Ramos (cell line): Measurements from ENCODE around the gene CDKAL1.

ENCODE experiments used
- in situ Hi-C: fragments of 300-500 bp; cut with MboI; formaldehyde crosslinking; loops from one replicate; pipeline ENCODE4 v1.14.3; 2022; ENCODE audit warnings: low sequenced_read_pairs; ENCODE audit not compliant: unreplicated experiment

CDKAL1 gene

GRCh38 chr6:20771409-20771808, 237.2 kb downstream of the CDKAL1 start:
- in situ Hi-C loops = no loop called here

DNA sequence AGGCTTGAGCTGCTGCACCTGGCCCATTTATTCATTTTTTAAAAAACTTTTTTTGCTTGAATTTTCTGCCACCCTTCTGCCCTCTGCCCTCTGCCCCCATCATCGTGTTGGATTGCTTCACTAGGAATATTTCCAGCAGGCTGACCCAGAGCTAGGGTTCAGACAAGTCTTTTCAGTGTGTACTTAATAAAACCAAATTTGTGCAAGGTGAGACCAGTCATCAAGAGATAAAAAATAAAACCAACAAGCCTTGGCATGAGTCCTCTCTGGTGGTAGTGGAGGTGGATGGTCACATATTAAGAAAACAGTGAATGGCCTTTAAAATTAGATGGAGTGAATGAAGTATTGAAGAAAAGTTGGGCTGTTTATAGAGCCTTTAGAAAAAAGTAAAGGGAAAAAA, 239.6 kb downstream of the CDKAL1 start:
- in situ Hi-C loops = no loop called here

DNA sequence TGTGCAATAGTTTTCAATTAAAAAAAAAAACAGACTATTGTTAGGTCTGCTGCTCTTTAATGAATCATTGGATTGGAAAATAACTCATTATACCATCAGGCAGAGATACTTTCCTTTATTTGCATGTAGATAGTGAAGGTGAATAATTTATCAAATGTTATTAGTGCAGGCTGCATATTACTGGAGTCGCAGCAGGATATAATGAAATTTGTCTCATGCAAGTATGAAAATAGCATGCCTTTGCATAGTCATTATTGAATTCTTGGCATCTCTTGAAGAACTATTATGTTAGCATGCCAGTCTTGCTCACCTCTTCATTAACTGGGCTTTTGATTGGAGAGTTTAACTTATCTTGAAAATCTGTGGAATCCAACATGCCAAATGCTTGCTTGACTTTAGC, 241.7 kb downstream of the CDKAL1 start:
- in situ Hi-C loops = no loop called here

- in situ Hi-C loops = no loop called here
Measured at GRCh38 chr6:20777801-20778200, 243.5 kb downstream of the CDKAL1 start.

GRCh38 chr6:20778459-20778858, 244.2 kb downstream of the CDKAL1 start:
- in situ Hi-C loops = no loop called here

DNA sequence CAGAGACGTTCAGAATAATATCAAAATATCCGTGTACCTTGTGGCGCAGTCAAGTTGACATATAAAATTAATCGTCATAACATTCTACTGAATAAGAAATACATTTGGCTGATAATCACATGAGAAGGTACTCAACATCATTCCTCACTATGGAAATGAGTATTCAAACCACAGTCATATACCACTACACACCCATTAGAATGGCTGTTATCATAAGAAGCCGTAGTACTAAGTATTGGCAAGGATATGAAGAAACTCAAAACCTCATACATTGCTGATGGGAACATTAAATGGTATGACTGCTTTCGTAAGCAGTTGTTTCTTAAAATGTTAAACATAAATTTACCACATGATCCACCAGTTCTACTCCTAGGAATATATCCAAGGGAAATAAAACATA, 244.7 kb downstream of the CDKAL1 start:
- in situ Hi-C loops = no loop called here

DNA sequence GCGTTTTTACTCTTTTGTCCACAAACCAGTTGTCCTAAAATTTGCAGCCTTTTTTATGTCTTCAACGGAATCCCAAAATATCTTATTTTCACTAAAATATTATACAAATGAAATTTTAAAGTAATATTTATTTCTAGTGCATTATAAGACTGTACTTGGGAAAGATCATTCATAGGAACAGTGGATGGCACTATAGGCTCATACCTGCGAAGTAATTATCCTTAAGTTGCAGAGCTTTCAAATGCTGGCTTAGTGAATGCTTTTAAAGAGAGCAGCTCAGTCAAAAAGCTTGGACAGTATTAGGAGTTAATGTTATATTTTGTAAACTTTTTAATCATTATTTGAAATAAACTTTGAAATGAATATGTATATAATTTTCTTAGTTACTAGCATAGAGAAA, 254.9 kb downstream of the CDKAL1 start:
- in situ Hi-C loops = no loop called here

- in situ Hi-C loops = no loop called here
Measured at GRCh38 chr6:20790032-20790791, 256.0 kb downstream of the CDKAL1 start.

GRCh38 chr6:20791074-20791473, 256.8 kb downstream of the CDKAL1 start:
- in situ Hi-C loops = no loop called here

DNA sequence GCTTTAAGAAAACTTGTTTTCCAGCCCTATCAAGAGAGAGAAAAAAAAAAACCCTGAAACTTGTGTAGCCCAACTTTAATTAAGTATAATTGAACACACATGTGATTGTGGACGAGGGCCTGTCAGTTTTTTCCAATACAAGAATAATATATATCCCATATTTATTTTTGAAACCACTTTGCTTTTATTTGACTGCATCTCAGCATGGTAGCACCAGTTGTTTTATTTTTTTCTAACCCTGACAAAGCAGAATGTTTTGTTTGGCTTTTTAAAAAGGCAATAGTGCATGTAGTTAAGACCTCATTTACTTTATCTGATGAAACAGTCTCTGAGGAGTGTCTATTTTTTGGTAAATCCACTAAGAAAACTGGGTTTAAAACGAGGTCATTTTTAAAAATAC, 257.7 kb downstream of the CDKAL1 start:
- in situ Hi-C loops = no loop called here

GRCh38 chr6:20793174-20793573, 258.9 kb downstream of the CDKAL1 start:
- in situ Hi-C loops = no loop called here

DNA sequence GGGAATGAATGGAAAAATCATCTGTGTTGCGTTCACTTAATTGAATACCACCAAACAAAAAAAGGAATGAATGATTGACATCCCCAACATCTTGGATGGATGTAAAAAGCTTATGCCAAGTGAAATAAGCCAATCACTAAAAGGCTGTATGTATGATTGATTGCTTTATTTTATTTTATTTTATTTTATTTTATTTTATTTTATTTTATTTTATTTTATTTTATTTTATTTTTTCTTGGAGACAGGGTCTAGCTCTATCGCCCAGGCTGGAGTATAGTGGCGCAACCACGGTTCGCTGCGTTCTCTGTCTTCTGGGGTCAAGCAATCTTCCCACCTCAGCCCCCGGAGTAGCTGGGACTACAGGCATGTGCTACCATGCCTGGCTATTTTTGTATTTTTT, 263.3 kb downstream of the CDKAL1 start:
- in situ Hi-C loops = no loop called here

GRCh38 chr6:20800229-20800628, 266.0 kb downstream of the CDKAL1 start:
- in situ Hi-C loops = no loop called here

DNA sequence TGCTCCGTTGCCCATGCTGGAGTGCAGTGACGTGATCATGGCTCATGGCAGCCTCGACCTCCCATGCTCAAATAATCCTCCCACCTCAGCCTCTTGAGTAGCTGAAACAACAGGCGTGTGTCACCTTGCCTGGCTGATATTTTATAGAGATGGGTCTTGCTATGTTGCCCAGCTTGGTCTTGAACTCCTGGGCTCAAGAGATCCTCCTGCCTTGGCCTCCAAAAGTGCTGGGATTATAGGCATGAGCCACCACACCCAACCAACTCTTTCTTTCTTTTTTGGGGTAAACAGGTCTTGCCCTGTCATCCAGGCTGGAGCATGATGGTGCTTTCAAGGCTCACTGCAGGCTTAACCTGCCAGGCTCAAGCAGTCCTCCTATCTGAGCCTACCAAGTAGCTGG, 266.4 kb downstream of the CDKAL1 start:
- in situ Hi-C loops = no loop called here

- in situ Hi-C loops = no loop called here
Measured at GRCh38 chr6:20801595-20801994, 267.3 kb downstream of the CDKAL1 start.

GRCh38 chr6:20802596-20802995, 268.3 kb downstream of the CDKAL1 start:
- in situ Hi-C loops = no loop called here

GRCh38 chr6:20805021-20805420, 270.8 kb downstream of the CDKAL1 start:
- in situ Hi-C loops = no loop called here

GRCh38 chr6:20806669-20807068, 272.4 kb downstream of the CDKAL1 start:
- in situ Hi-C loops = no loop called here

- in situ Hi-C loops = no loop called here
Measured at GRCh38 chr6:20808439-20808838, 274.2 kb downstream of the CDKAL1 start.

DNA sequence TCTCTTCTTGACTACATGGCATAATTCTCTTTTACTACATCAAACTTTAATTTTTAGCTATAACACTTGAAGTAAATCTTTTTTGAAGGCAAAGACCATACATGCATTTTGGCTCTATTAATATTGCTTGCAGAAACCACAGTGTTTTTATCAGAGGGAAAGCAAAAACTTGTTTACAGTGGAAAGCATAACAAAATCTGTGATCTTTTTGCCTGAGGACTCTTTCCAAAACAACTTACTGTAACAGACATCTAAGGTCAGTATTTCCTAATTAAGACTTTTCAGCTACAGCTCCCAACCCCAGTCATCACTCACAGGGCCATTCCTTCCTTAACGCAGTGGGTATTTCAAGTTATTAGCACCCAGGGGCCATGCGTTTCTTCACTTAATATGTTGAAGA, 274.7 kb downstream of the CDKAL1 start:
- in situ Hi-C loops = no loop called here

DNA sequence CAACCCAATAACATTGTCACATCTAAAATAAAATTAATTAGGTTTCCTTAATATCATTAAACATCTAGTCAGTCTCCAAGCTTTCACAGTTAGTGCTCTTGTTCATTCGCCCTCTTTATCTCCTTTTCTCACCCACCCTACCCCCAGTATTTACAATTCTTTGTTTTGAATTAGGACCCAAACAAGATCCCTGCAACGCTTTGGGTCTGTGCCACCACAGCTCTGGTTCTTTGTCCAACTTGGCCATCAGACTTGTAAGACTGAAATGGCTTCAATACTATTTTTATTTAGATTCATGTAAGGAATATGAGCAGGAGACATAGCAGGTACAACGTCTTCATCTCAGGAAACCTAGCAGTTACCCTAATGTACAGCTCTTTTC, 276.5 kb downstream of the CDKAL1 start:
- in situ Hi-C loops = no loop called here

- in situ Hi-C loops = no loop called here
Measured at GRCh38 chr6:20811109-20811761, 277.0 kb downstream of the CDKAL1 start.
